NCI-H2227 (cell line): ENCODE measurements around the gene MUC12.

Experiments
- DNase-seq: peaks from one replicate; lab custom pipeline; 2025; ENCODE audit not compliant: unreplicated experiment; lab: John Stamatoyannopoulos, UW

The MUC12 gene

GRCh38 chr7:100952641-100953040 is 16.7 kb upstream of the MUC12 start:
- no peak for DNase-seq

GRCh38 chr7:100957832-100958421 is 11.4 kb upstream of the MUC12 start:
- no peak for DNase-seq

GRCh38 chr7:100959894-100960293 is 9.5 kb upstream of the MUC12 start:
- DNase-seq: no peak

GRCh38 chr7:100962537-100962936 is 6.8 kb upstream of the MUC12 start:
- DNase-seq: no peak

GRCh38 chr7:100963386-100963785 is 6.0 kb upstream of the MUC12 start:
- no peak for DNase-seq

- no peak for DNase-seq
Measured at GRCh38 chr7:100963874-100964273, 5.5 kb upstream of the MUC12 start.

- no peak for DNase-seq
Measured at GRCh38 chr7:100964630-100965029, 4.7 kb upstream of the MUC12 start.

- no peak for DNase-seq
Measured at GRCh38 chr7:100965045-100965722, 4.2 kb upstream of the MUC12 start.

GRCh38 chr7:100965723-100966541 is 3.4 kb upstream of the MUC12 start:
- DNase-seq: no peak

- DNase-seq: no peak
Measured at GRCh38 chr7:100966542-100967291, 2.6 kb upstream of the MUC12 start.

GRCh38 chr7:100967292-100967863 is 2.0 kb upstream of the MUC12 start:
- no peak for DNase-seq

GRCh38 chr7:100968031-100968430 is 1.3 kb upstream of the MUC12 start:
- no peak for DNase-seq

GRCh38 chr7:100968650-100969049 is 715 bp upstream of the MUC12 start:
- no peak for DNase-seq

GRCh38 chr7:100971111-100972001 is 2.0 kb downstream of the MUC12 start:
- DNase-seq: no peak

- no peak for DNase-seq
Measured at GRCh38 chr7:100972002-100972347, 2.6 kb downstream of the MUC12 start.

GRCh38 chr7:100974021-100974420 is 4.7 kb downstream of the MUC12 start:
- DNase-seq: no peak

- no peak for DNase-seq
Measured at GRCh38 chr7:100975371-100975821, 6.0 kb downstream of the MUC12 start.

GRCh38 chr7:100978300-100978699 is 8.9 kb downstream of the MUC12 start:
- no peak for DNase-seq

GRCh38 chr7:100983451-100984187 is 14.3 kb downstream of the MUC12 start:
- no peak for DNase-seq
